HG03565 (cell line): ENCODE data around the gene TTC32.
A peak's percentile ranks its signal among the peaks of the same experiment; 100 is the strongest.
"Not testable (repeated sequence)": the region's sequence is repeated elsewhere in the genome, so short reads cannot be mapped to it uniquely, and the experiment has no call there.

Experiments used
- ATAC-seq: cut with Tn5 transposase; IDR thresholded peaks from one replicate; pipeline ENCODE4 v1.9.1; 2021; ENCODE audit warnings: mild to moderate bottlenecking, moderate library complexity; ENCODE audit not compliant: unreplicated experiment

The TTC32 gene

GRCh38 chr2:19899985-19900930 lies 1.5 kb downstream of the TTC32 start:
- ATAC-seq, result peak; percentile 23

GRCh38 chr2:19898592-19899329 lies 3.0 kb downstream of the TTC32 start:
- no peak for ATAC-seq

- ATAC-seq, result no peak
Measured at GRCh38 chr2:19897623-19898245, 4.0 kb downstream of the TTC32 start.

- ATAC-seq, result no peak
Measured at GRCh38 chr2:19895535-19895934, 6.2 kb downstream of the TTC32 start.

- peak; percentile 11 for ATAC-seq
Measured at GRCh38 chr2:19894134-19894792, 7.5 kb downstream of the TTC32 start.

GRCh38 chr2:19893520-19894133 lies 8.2 kb downstream of the TTC32 start:
- peak; percentile 77 for ATAC-seq

- not testable (repeated sequence) for ATAC-seq
Measured at GRCh38 chr2:19891971-19892370, 9.8 kb downstream of the TTC32 start.

- ATAC-seq, result no peak
Measured at GRCh38 chr2:19890104-19890503, 11.7 kb downstream of the TTC32 start.

- no peak for ATAC-seq
Measured at GRCh38 chr2:19888831-19889230, 13.0 kb downstream of the TTC32 start.

GRCh38 chr2:19887510-19887909 lies 14.3 kb downstream of the TTC32 start:
- no peak for ATAC-seq

GRCh38 chr2:19886261-19886660 lies 15.5 kb downstream of the TTC32 start:
- no peak for ATAC-seq

- ATAC-seq, result no peak
Measured at GRCh38 chr2:19885791-19886190, 16.0 kb downstream of the TTC32 start.

GRCh38 chr2:19883971-19884720 lies 17.6 kb downstream of the TTC32 start:
- ATAC-seq, result no peak

GRCh38 chr2:19883486-19883885 lies 18.3 kb downstream of the TTC32 start:
- ATAC-seq, result no peak

GRCh38 chr2:19882286-19882685 lies 19.5 kb downstream of the TTC32 start:
- no peak for ATAC-seq

- ATAC-seq, result no peak
Measured at GRCh38 chr2:19881908-19882265, 19.9 kb downstream of the TTC32 start.

- ATAC-seq, result no peak
Measured at GRCh38 chr2:19881221-19881907, 20.4 kb downstream of the TTC32 start.

GRCh38 chr2:19880191-19880590 lies 21.6 kb downstream of the TTC32 start:
- not testable (repeated sequence) for ATAC-seq

- ATAC-seq, result no peak
Measured at GRCh38 chr2:19879120-19879519, 22.7 kb downstream of the TTC32 start.
